CD4-positive, alpha-beta T cell (primary cell): ENCODE data around the gene RBM33. TPM values are rescaled to one million over a fixed set of nuclear protein-coding genes. Genes with fewer than 3 reads are reported as not detected.

Experiments used
- ATAC-seq: fragments of 200-7000 bp; cut with Tn5 transposase; one replicate; pipeline ENCODE4 v1.10.0; 2022; ENCODE audit warnings: mild to moderate bottlenecking; ENCODE audit not compliant: poor library complexity
- CTCF ChIA-PET: fragments of 350-600 bp; sonication (Branson Sonifier 250); formaldehyde crosslinking; loops from one replicate; lab custom pipeline; 2021; ENCODE audit warnings: antibody characterized with exemption, inconsistent platforms; lab: Charles Lee
- POLR2A ChIA-PET: fragments of 350-600 bp; sonication (Branson Sonifier 250); formaldehyde crosslinking; loops from one replicate; lab custom pipeline; 2021; ENCODE audit warnings: antibody characterized with exemption, inconsistent platforms; lab: Charles Lee
- DNase-seq, 14 experiments: peaks; one replicate each; pipeline ENCODE4 v3.0.0-alpha.2; 2013 to 2020; ENCODE audit warnings: mixed read lengths in 2 of 14
- H3K27ac ChIP-seq, 2 donors: one replicate each; pipeline versions ENCODE4 v1.5.1 to v1.7.0; 2013; ENCODE audit warnings: low read length in 2 of 2, low read depth in 1 of 2, mild to moderate bottlenecking in 1 of 2
- H3K27me3 ChIP-seq, 2 experiments: 1 replicate in 1 of 2; 2 replicates in 1 of 2; pipeline versions ENCODE4 v1.6.1 to v1.7.0; 2013; ENCODE audit warnings: low read length in 2 of 2, control low read depth in 1 of 2, mild to moderate bottlenecking in 1 of 2, moderate library complexity in 1 of 2; ENCODE audit not compliant: insufficient read depth in 2 of 2, control insufficient read depth in 1 of 2
- H3K36me3 ChIP-seq: one replicate; pipeline ENCODE4 v1.6.1; 2013; ENCODE audit warnings: low read length, control low read depth; ENCODE audit not compliant: insufficient read depth
- H3K4me1 ChIP-seq: one replicate; pipeline ENCODE4 v1.6.1; 2013; ENCODE audit warnings: low read length, control low read depth; ENCODE audit not compliant: insufficient read depth
- H3K4me3 ChIP-seq: one replicate; pipeline ENCODE4 v1.5.1; 2013; ENCODE audit warnings: mild to moderate bottlenecking, low read length, moderate library complexity
- H3K9me3 ChIP-seq, 2 experiments: 1 replicate in 1 of 2; 2 replicates in 1 of 2; pipeline versions ENCODE4 v1.6.1 to v1.7.0; 2013; ENCODE audit warnings: low read length in 2 of 2, mild to moderate bottlenecking in 2 of 2, control low read depth in 1 of 2, moderate library complexity in 1 of 2; ENCODE audit not compliant: control insufficient read depth in 1 of 2, insufficient read depth in 1 of 2
- H3K27ac Mint-ChIP-seq: one replicate; pipeline ENCODE4 v1.8.0; 2020; ENCODE audit warnings: mixed read lengths
- H3K27me3 Mint-ChIP-seq: one replicate; pipeline ENCODE4 v1.8.0; 2021; ENCODE audit warnings: mixed read lengths
- H3K36me3 Mint-ChIP-seq: one replicate; pipeline ENCODE4 v1.8.0; 2021; ENCODE audit warnings: low read depth, mixed read lengths
- H3K4me1 Mint-ChIP-seq: one replicate; pipeline ENCODE4 v1.8.0; 2021; ENCODE audit warnings: low read depth, mixed read lengths
- H3K4me3 Mint-ChIP-seq: one replicate; pipeline ENCODE4 v1.8.0; 2020; ENCODE audit warnings: mild to moderate bottlenecking, mixed read lengths
- H3K9me3 Mint-ChIP-seq: one replicate; pipeline ENCODE4 v1.8.0; 2020; ENCODE audit warnings: mixed read lengths
- CTCF ChIP-seq: fragments of 200-600 bp; IDR thresholded peaks from one replicate; pipeline ENCODE4 v1.8.0; 2022; ENCODE audit warnings: antibody characterized with exemption, mild to moderate bottlenecking
- intact Hi-C, 2 experiments: fragments of 100-400 bp; cut with DNase I in 1 of 2; cut with micrococcal nuclease in 1 of 2; formaldehyde crosslinking; loops; one replicate each; pipeline versions ENCODE4 v1.15.1 to v1.9.0; 2023 to 2025; cut with DNase I, micrococcal nuclease
- total RNA-seq, 174 experiments: library from RNA in 2 of 174; stranded (reverse) in 2 of 174; gene quantifications; one replicate each; pipeline ENCODE4 v1.2.3 and lab custom pipeline; 2021 to 2026

RBM33 gene
- total RNA-seq, 2 experiments from 2014 or later, result 178 to 184 TPM

- H3K27ac ChIP-seq, result no peak overlapping the region
- intact Hi-C loops, result loop anchor here (10.0 kb wide), 5 partner anchors 46 to 1306 kb away; partner anchors contain the start of genes LMBR1 (in 1 of the 2) and RNF32 (in 1 of the 2)
- no peak for ATAC-seq
- no peak overlapping the region for H3K4me3 ChIP-seq
- no peak for DNase-seq
- H3K4me1 Mint-ChIP-seq, result peaks cover 95% of the 10 kb centered on the region
- H3K9me3 Mint-ChIP-seq, result peaks cover 6% of the 10 kb centered on the region
- ChIA-PET POLR2A (interaction anchor here (1.0 kb wide), 1 partner anchor 646 kb away, joined by 3 read pairs; the partner anchor contains the start of gene PAXIP1), CTCF (no interaction called here)
- H3K36me3 ChIP-seq, result peaks cover 25% of the 10 kb centered on the region
- peaks cover 82% of the 10 kb centered on the region for H3K36me3 Mint-ChIP-seq
- H3K9me3 ChIP-seq, result peaks cover 0 to 10% of the 10 kb centered on the region in 2 experiments
- no peaks in the 10 kb centered on the region for H3K27me3 ChIP-seq
- TF ChIP-seq CTCF, result no peak
- H3K27me3 Mint-ChIP-seq, result no peaks in the 10 kb centered on the region
- peak overlapping the region; percentile 44 for H3K27ac Mint-ChIP-seq
- peaks cover 34% of the 10 kb centered on the region for H3K4me1 ChIP-seq
- peak overlapping the region; percentile 62 for H3K4me3 Mint-ChIP-seq
These were observed 4.4 kb downstream of the RBM33 start for GRCh38 chr7:155648752-155649339.

- POLR2A ChIA-PET, result no interaction called here
- H3K27me3 Mint-ChIP-seq, result no peaks in the 10 kb centered on the region
- CTCF ChIA-PET, result no interaction called here
- Histone ChIP-seq H3K27me3 (no peaks in the 10 kb centered on the region), H3K36me3 (peaks cover 25% of the 10 kb centered on the region), H3K4me3 (no peak overlapping the region), H3K27ac (no peak overlapping the region), H3K9me3 (peaks cover 0 to 10% of the 10 kb centered on the region in 2 experiments), H3K4me1 (peaks cover 34% of the 10 kb centered on the region)
- no peak for TF ChIP-seq CTCF
- H3K36me3 Mint-ChIP-seq, result peaks cover 80% of the 10 kb centered on the region
- H3K27ac Mint-ChIP-seq, result peak overlapping the region; percentile 24
- peak overlapping the region; percentile 40 for H3K4me3 Mint-ChIP-seq
- ATAC-seq (no peak), DNase-seq (no peak)
- intact Hi-C loops, result loop anchor here (10.0 kb wide), 5 partner anchors 45 to 1305 kb away; partner anchors contain the start of genes LMBR1 (in 1 of the 2) and RNF32 (in 1 of the 2)
- H3K4me1 Mint-ChIP-seq, result peaks cover 98% of the 10 kb centered on the region
- H3K9me3 Mint-ChIP-seq, result peaks cover 6% of the 10 kb centered on the region
These were observed 5.1 kb downstream of the RBM33 start for GRCh38 chr7:155649588-155649987.

GRCh38 chr7:155652156-155653114 is 8.0 kb downstream of the RBM33 start:
- ChIA-PET CTCF (interaction anchor here (0.7 kb wide), 1 partner anchor 27 kb away, joined by 3 read pairs; no protein-coding TSS in a partner anchor), POLR2A (interaction anchor here (0.6 kb wide), 1 partner anchor 8 kb away, joined by 3 read pairs; the partner anchor contains the start of gene RBM33)
- Histone ChIP-seq H3K4me3 (no peak overlapping the region), H3K36me3 (peaks cover 21% of the 10 kb centered on the region), H3K27ac (no peak overlapping the region), H3K9me3 (peaks cover 0 to 10% of the 10 kb centered on the region in 2 experiments), H3K27me3 (no peaks in the 10 kb centered on the region), H3K4me1 (peaks cover 22% of the 10 kb centered on the region)
- no peak for DNase-seq
- intact Hi-C loops, result no loop called here
- peaks cover 59% of the 10 kb centered on the region for H3K36me3 Mint-ChIP-seq
- H3K27ac Mint-ChIP-seq, result no peak overlapping the region
- H3K4me3 Mint-ChIP-seq, result peak overlapping the region; percentile 2
- H3K4me1 Mint-ChIP-seq, result peaks cover 98% of the 10 kb centered on the region
- no peak for ATAC-seq
- H3K27me3 Mint-ChIP-seq, result no peaks in the 10 kb centered on the region
- no peak for TF ChIP-seq CTCF
- H3K9me3 Mint-ChIP-seq, result peaks cover 6% of the 10 kb centered on the region
